Neuronal stem cell (in vitro differentiated cells): ENCODE results near the gene P2RX7.

Experiments
- DNase-seq: peaks from one replicate; pipeline ENCODE4 v3.0.0-alpha.2; 2013; ENCODE audit warnings: low spot score
- H2AFZ ChIP-seq: one replicate; pipeline ENCODE4 v1.6.1; 2013; ENCODE audit warnings: mild to moderate bottlenecking, low read length, inconsistent platforms
- H2AK5ac ChIP-seq: 2 replicates; pipeline ENCODE4 v1.6.1; 2013; ENCODE audit warnings: low read depth, mild to moderate bottlenecking, inconsistent platforms, low read length, moderate library complexity, mixed read lengths
- H2BK120ac ChIP-seq: 2 replicates; pipeline ENCODE4 v1.6.1; 2013; ENCODE audit warnings: low read depth, mild to moderate bottlenecking, inconsistent platforms, low read length, moderate library complexity, mixed read lengths
- H2BK12ac ChIP-seq: one replicate; pipeline ENCODE4 v1.6.1; 2013; ENCODE audit warnings: low read length, inconsistent platforms
- H2BK15ac ChIP-seq: 2 replicates; pipeline ENCODE4 v1.6.1; 2013; ENCODE audit warnings: mild to moderate bottlenecking, low read length, inconsistent platforms, mixed read lengths
- H2BK5ac ChIP-seq: one replicate; pipeline ENCODE4 v1.6.1; 2013; ENCODE audit warnings: inconsistent platforms, mild to moderate bottlenecking, low read length, moderate library complexity
- H3K14ac ChIP-seq: one replicate; pipeline ENCODE4 v1.6.1; 2013; ENCODE audit warnings: low read length, inconsistent platforms
- H3K18ac ChIP-seq: 2 replicates; pipeline ENCODE4 v1.6.1; 2013; ENCODE audit warnings: low read length, inconsistent platforms
- H3K23ac ChIP-seq: 2 replicates; pipeline ENCODE4 v1.6.1; 2013; ENCODE audit warnings: low read depth, mild to moderate bottlenecking, mixed read lengths, low read length, inconsistent platforms; ENCODE audit not compliant: poor library complexity
- H3K27ac ChIP-seq: replicated peaks from 3 replicates; pipeline ENCODE4 v1.5.1; 2013; ENCODE audit warnings: low read length, inconsistent platforms
- H3K27me3 ChIP-seq, 3 experiments: 2 replicates each; pipeline ENCODE4 v1.6.1; 2013; ENCODE audit warnings: low read length in 3 of 3, mild to moderate bottlenecking in 2 of 3, inconsistent platforms in 1 of 3, low read depth in 1 of 3, mixed read lengths in 1 of 3, moderate library complexity in 1 of 3; ENCODE audit not compliant: control insufficient read depth in 3 of 3, insufficient read depth in 3 of 3
- H3K36me3 ChIP-seq, 2 donors: replicated peaks in 1 of 2; 2 replicates each; pipeline ENCODE4 v1.6.1; 2013; ENCODE audit warnings: low read length in 2 of 2; ENCODE audit not compliant: control insufficient read depth in 2 of 2, insufficient read depth in 2 of 2
- H3K4ac ChIP-seq: 2 replicates; pipeline ENCODE4 v1.6.1; 2013; ENCODE audit warnings: inconsistent platforms, mild to moderate bottlenecking, low read length, moderate library complexity
- H3K4me1 ChIP-seq, 2 donors: 1 replicate in 1 of 2; 2 replicates in 1 of 2; pipeline ENCODE4 v1.6.1; 2013; ENCODE audit warnings: low read length in 2 of 2, low read depth in 1 of 2; ENCODE audit not compliant: control insufficient read depth in 2 of 2, insufficient read depth in 1 of 2
- H3K4me2 ChIP-seq: one replicate; pipeline ENCODE4 v1.6.1; 2013; ENCODE audit warnings: mild to moderate bottlenecking, low read length, inconsistent platforms; ENCODE audit not compliant: insufficient read depth, poor library complexity, severe bottlenecking
- H3K4me3 ChIP-seq, 2 donors: 2 replicates each; pipeline ENCODE4 v1.5.1; 2013; ENCODE audit warnings: low read length in 2 of 2, mild to moderate bottlenecking in 2 of 2, inconsistent platforms in 1 of 2, moderate library complexity in 1 of 2
- H3K79me1 ChIP-seq: one replicate; pipeline ENCODE4 v1.6.1; 2013; ENCODE audit warnings: low read depth, mild to moderate bottlenecking, inconsistent platforms, low read length, moderate library complexity
- H3K9ac ChIP-seq: one replicate; pipeline ENCODE4 v1.6.1; 2013; ENCODE audit warnings: mild to moderate bottlenecking, low read depth, low read length, inconsistent platforms; ENCODE audit not compliant: poor library complexity
- H3K9me3 ChIP-seq, 2 donors: replicated peaks in 1 of 2; 2 replicates each; pipeline versions ENCODE3 to v1.6.1; 2013; ENCODE audit warnings: low read length in 2 of 2, mild to moderate bottlenecking in 2 of 2, inconsistent platforms in 1 of 2, low read depth in 1 of 2, mixed read lengths in 1 of 2, moderate library complexity in 1 of 2; ENCODE audit not compliant: control insufficient read depth in 2 of 2, insufficient read depth in 1 of 2
- H4K8ac ChIP-seq: one replicate; pipeline ENCODE4 v1.6.1; 2013; ENCODE audit warnings: low read depth, mild to moderate bottlenecking, inconsistent platforms, low read length, moderate library complexity
- H4K91ac ChIP-seq: one replicate; pipeline ENCODE4 v1.6.1; 2013; ENCODE audit warnings: low read length, low read depth, mild to moderate bottlenecking, inconsistent platforms; ENCODE audit not compliant: poor library complexity
- WGBS, 2 donors: extraction: QIAGEN DNeasy Blood & Tissue Kit; methylation state at CpG; one replicate each; pipeline ENCODE4 v1.1.7; 2013; ENCODE audit warnings: missing lambda C conversion rate in 2 of 2, mixed read lengths in 1 of 2; ENCODE audit not compliant: insufficient read length in 2 of 2, insufficient replicate concordance in 1 of 2; ENCODE audit errors: extremely low coverage in 2 of 2; 5-methylcytosine and 5-hydroxymethylcytosine counted together

Gene P2RX7

GRCh38 chr12:121129811-121130147 lies 2.9 kb upstream of the P2RX7 start:
- no CpG with 5 or more reads among the region's 4 CpGs for WGBS, 2 donors
- H2BK15ac ChIP-seq, result no peak overlapping the region
- H3K9ac ChIP-seq, result no peak overlapping the region
- DNase-seq, result no peak
- no peak overlapping the region for H3K23ac ChIP-seq
- H4K8ac ChIP-seq, result no peak overlapping the region
- no peak overlapping the region for H3K14ac ChIP-seq
- H4K91ac ChIP-seq, result no peak overlapping the region
- H2AFZ ChIP-seq, result no peak overlapping the region
- H3K4me2 ChIP-seq, result no peak overlapping the region
- peaks cover 1% of the 10 kb centered on the region for H3K79me1 ChIP-seq
- no peak overlapping the region for H2AK5ac ChIP-seq
- no peak overlapping the region for H2BK120ac ChIP-seq
- no peak overlapping the region for H3K18ac ChIP-seq
- H3K36me3 ChIP-seq, result no peaks in the 10 kb centered on the region
- H3K4me1 ChIP-seq, result peaks cover 4 to 7% of the 10 kb centered on the region in 2 donors
- peaks cover 0 to 29% (median 0%) of the 10 kb centered on the region in 3 experiments for H3K27me3 ChIP-seq
- H3K4ac ChIP-seq, result no peak overlapping the region
- no peak overlapping the region for H2BK5ac ChIP-seq
- H2BK12ac ChIP-seq, result no peak overlapping the region
- no peak overlapping the region for H3K4me3 ChIP-seq
- peaks cover 0 to 1% of the 10 kb centered on the region in 2 donors for H3K9me3 ChIP-seq
- no peak overlapping the region for H3K27ac ChIP-seq

- H2AK5ac ChIP-seq, result no peak overlapping the region
- H3K79me1 ChIP-seq, result peaks cover 1% of the 10 kb centered on the region
- DNase-seq, result no peak
- no peak overlapping the region for H3K23ac ChIP-seq
- no peak overlapping the region for H3K4me3 ChIP-seq
- H3K4me2 ChIP-seq, result no peak overlapping the region
- H3K9ac ChIP-seq, result no peak overlapping the region
- H3K4me1 ChIP-seq, result peaks cover 4 to 7% of the 10 kb centered on the region in 2 donors
- no peak overlapping the region for H2AFZ ChIP-seq
- H3K27ac ChIP-seq, result no peak overlapping the region
- no peak overlapping the region for H3K18ac ChIP-seq
- no peak overlapping the region for H2BK12ac ChIP-seq
- no peak overlapping the region for H2BK5ac ChIP-seq
- H3K27me3 ChIP-seq, result peaks cover 0 to 29% (median 0%) of the 10 kb centered on the region in 3 experiments
- H3K4ac ChIP-seq, result no peak overlapping the region
- no CpG with 5 or more reads among the region's 6 CpGs for WGBS, 2 donors
- no peak overlapping the region for H3K14ac ChIP-seq
- H4K91ac ChIP-seq, result no peak overlapping the region
- H3K9me3 ChIP-seq, result peaks cover 0 to 1% of the 10 kb centered on the region in 2 donors
- no peak overlapping the region for H4K8ac ChIP-seq
- H2BK120ac ChIP-seq, result no peak overlapping the region
- no peaks in the 10 kb centered on the region for H3K36me3 ChIP-seq
- no peak overlapping the region for H2BK15ac ChIP-seq
Observed at GRCh38 chr12:121130866-121131373, 1.8 kb upstream of the P2RX7 start.

- H4K91ac ChIP-seq, result no peak overlapping the region
- H3K27me3 ChIP-seq, result peaks cover 0 to 29% (median 0%) of the 10 kb centered on the region in 3 experiments
- H3K14ac ChIP-seq, result no peak overlapping the region
- no peak overlapping the region for H4K8ac ChIP-seq
- no peak overlapping the region for H2BK12ac ChIP-seq
- no peak overlapping the region for H2AFZ ChIP-seq
- H3K4ac ChIP-seq, result no peak overlapping the region
- peaks cover 4 to 7% of the 10 kb centered on the region in 2 donors for H3K4me1 ChIP-seq
- no peak overlapping the region for H3K4me2 ChIP-seq
- H3K23ac ChIP-seq, result no peak overlapping the region
- no peak overlapping the region for H3K27ac ChIP-seq
- no peaks in the 10 kb centered on the region for H3K9me3 ChIP-seq
- H3K36me3 ChIP-seq, result no peaks in the 10 kb centered on the region
- H3K4me3 ChIP-seq, result no peak overlapping the region
- H2BK5ac ChIP-seq, result no peak overlapping the region
- no peak overlapping the region for H2BK15ac ChIP-seq
- no peak overlapping the region for H3K18ac ChIP-seq
- DNase-seq, result no peak
- WGBS, 2 donors, result no CpG with 5 or more reads among the region's 4 CpGs
- H3K79me1 ChIP-seq, result peaks cover 1% of the 10 kb centered on the region
- H3K9ac ChIP-seq, result no peak overlapping the region
- H2BK120ac ChIP-seq, result no peak overlapping the region
- H2AK5ac ChIP-seq, result no peak overlapping the region
Observed at GRCh38 chr12:121131941-121132341, 735 bp upstream of the P2RX7 start.

GRCh38 chr12:121133838-121134237 lies 1.2 kb downstream of the P2RX7 start:
- Histone ChIP-seq H2BK120ac (no peak overlapping the region), H3K4me1 (peaks cover 4 to 7% of the 10 kb centered on the region in 2 donors), H3K27me3 (peaks cover 0 to 29% (median 0%) of the 10 kb centered on the region in 3 experiments), H2BK5ac (no peak overlapping the region), H4K91ac (no peak overlapping the region), H3K9ac (no peak overlapping the region), H3K27ac (no peak overlapping the region), H3K4me2 (no peak overlapping the region), H3K79me1 (peaks cover 1% of the 10 kb centered on the region), H3K18ac (no peak overlapping the region), H2BK15ac (no peak overlapping the region), H3K23ac (no peak overlapping the region), H2AFZ (no peak overlapping the region), H3K9me3 (peaks cover 0 to 4% of the 10 kb centered on the region in 2 donors), H3K4me3 (no peak overlapping the region), H2AK5ac (no peak overlapping the region), H2BK12ac (no peak overlapping the region), H4K8ac (no peak overlapping the region), H3K14ac (no peak overlapping the region), H3K36me3 (no peaks in the 10 kb centered on the region), H3K4ac (no peak overlapping the region)
- WGBS, 2 donors, result no CpG with 5 or more reads among the region's 7 CpGs
- DNase-seq, result no peak
